Measurements from ENCODE around the gene UTF1. TPM values are rescaled to one million over a fixed set of nuclear protein-coding genes. Genes with fewer than 3 reads are reported as not detected.
A peak's percentile ranks its signal among the peaks of the same experiment; 100 is the strongest.

Gene UTF1
- total RNA-seq, 1 donor from 2014 or later, result not detected

DNA sequence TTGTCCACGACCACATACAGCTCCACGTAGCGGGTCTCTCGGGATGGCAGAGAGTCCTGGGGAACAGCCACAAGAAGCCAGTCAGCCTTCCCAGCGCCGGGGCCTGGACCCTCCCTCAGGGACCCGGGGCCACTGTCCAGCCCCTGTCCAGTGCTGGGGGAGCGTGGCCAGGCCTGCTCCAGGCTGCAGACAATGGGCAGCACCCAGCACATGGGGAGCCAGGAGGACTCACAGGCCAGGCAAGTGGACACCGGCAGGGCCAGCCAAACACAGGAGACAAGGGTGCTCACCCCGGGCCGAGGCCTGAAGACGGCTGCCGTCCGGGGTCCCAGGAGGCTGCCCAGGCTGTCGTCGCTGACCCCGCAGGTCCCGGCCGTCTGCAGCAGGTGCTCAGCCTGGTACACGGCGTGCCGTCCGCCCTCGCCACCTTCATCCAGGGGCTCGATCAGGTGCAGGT, 43.0 kb downstream of the UTF1 start:
- no peak for DNase-seq (ENCODE audit: low spot score in 2 of 2, unreplicated experiment in 2 of 2)
- no peak overlapping the region for H3K4me3 Mint-ChIP-seq
- no peaks in the 10 kb centered on the region for H3K9me3 Mint-ChIP-seq
- TF ChIP-seq, protein P1, sequence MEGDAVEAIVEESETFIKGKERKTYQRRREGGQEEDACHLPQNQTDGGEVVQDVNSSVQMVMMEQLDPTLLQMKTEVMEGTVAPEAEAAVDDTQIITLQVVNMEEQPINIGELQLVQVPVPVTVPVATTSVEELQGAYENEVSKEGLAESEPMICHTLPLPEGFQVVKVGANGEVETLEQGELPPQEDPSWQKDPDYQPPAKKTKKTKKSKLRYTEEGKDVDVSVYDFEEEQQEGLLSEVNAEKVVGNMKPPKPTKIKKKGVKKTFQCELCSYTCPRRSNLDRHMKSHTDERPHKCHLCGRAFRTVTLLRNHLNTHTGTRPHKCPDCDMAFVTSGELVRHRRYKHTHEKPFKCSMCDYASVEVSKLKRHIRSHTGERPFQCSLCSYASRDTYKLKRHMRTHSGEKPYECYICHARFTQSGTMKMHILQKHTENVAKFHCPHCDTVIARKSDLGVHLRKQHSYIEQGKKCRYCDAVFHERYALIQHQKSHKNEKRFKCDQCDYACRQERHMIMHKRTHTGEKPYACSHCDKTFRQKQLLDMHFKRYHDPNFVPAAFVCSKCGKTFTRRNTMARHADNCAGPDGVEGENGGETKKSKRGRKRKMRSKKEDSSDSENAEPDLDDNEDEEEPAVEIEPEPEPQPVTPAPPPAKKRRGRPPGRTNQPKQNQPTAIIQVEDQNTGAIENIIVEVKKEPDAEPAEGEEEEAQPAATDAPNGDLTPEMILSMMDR (IDR thresholded peaks at IDR 0.05; ENCODE audit: unreplicated experiment), result no peak
- H3K27me3 Mint-ChIP-seq (ENCODE audit: low read depth), result peaks cover 11% of the 10 kb centered on the region
- H3K4me1 Mint-ChIP-seq, result peaks cover 13% of the 10 kb centered on the region
- H3K36me3 Mint-ChIP-seq, result no peaks in the 10 kb centered on the region
- H3K27ac Mint-ChIP-seq, result no peak overlapping the region

DNA sequence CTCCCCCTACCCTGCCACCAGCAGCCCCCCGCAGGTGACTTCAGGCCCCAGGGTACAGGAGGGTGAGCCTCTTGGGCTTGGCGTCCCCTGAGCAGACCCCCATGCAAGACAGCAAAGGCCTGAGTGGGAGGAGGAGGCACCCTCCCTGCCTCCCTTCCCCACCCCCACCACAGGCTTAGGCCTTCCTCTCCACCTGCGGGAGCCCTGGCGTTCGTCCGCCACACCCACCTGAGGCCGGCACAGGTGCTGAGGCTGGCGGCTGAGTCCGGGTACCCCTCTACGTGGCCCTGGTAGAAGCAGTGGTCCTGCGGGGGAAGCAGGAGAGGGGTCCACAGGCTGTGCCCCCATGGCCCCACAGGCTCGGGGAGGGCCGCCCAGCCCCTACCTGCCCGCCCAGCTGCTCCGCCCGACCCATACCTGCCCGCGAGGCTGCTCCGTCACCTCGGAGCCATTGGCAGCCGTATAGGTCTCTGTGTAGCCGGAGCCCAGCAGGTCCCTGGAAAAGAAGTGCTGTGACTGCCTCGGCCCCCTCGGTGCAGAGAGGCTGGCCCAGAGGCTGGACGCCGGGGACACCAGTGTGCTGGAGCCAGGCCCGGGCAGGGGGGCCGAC, 43.6 kb downstream of the UTF1 start:
- no peaks in the 10 kb centered on the region for H3K9me3 Mint-ChIP-seq
- H3K4me1 Mint-ChIP-seq, result peaks cover 20% of the 10 kb centered on the region
- H3K36me3 Mint-ChIP-seq, result no peaks in the 10 kb centered on the region
- TF ChIP-seq, protein P1 (IDR thresholded peaks at IDR 0.05; ENCODE audit: unreplicated experiment), result no peak
- no peak overlapping the region for H3K27ac Mint-ChIP-seq
- no peak for DNase-seq (ENCODE audit: low spot score in 2 of 2, unreplicated experiment in 2 of 2)
- peaks cover 11% of the 10 kb centered on the region for H3K27me3 Mint-ChIP-seq (ENCODE audit: low read depth)
- H3K4me3 Mint-ChIP-seq, result no peak overlapping the region

DNA sequence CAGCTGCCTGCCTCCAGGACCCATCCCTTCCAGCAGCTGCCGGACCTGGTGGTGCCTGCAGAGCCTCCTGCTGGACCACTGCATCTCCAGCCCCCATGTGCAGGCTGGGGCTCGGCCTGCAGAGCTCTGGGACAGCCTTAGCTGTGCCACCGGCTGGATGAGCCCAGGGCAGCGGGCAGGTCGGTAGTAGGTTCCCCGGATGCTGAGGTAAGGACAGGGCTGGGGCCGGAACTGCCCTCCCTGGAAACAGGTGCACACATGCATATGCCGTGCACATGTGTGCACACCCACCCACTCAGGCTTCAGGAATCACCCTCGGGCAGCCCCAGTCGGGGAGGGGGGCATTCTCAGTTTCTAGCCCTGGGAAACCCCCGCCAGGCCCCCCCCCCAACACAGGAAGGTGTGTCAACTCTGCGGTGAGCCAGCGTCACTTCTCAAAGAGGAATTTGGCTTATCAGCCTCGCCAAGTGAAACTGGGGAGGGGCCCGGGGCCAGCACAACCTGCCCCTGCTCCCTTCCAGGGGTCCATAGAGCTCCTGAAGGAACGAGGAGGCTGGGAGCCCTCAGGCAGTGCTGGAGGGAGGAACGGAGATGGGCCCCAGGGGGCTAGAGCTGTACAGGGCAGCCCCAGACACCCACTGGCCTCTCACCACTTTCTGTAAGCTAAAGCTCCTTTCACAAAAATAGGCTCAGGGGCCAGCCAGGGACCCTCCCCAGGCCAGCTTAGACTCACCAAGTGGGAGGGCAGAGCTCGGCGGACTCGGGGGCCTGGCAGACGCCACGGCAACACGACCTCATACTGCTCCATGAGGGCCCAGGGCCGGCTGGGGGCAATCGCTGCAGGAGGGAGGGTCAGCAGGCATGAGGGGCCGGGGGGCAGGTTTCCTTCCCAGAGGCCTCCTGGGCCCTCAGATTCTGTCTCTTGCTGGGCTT, 45.0 kb downstream of the UTF1 start:
- no peaks in the 10 kb centered on the region for H3K36me3 Mint-ChIP-seq

DNA sequence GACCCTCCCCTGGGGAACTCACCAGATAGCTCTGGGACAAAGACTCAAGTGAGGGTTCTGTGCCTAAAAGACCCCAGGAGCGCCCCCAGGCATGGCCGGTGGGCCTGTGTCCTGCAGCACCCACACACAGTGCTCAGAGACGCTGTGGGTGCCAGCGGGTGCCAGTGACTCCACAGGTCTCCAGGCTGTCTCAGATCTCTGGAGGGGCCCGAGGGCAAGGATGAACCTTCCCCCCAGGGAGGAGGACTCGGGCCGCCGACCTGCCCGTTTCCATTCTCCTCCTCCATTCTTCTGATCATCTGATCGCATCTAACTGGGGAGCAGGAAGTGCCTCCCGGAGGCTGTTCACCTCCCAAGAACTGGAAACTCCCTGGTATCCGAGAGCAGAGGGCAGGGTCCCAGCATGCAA, 45.7 kb downstream of the UTF1 start:
- Mint-ChIP-seq H3K4me3 (peak overlapping the region; percentile 45), H3K27ac (no peak overlapping the region)

More for the DNA sequence above, 45.0 kb downstream of the UTF1 start:
- Mint-ChIP-seq H3K27ac (no peak overlapping the region), H3K9me3 (no peaks in the 10 kb centered on the region), H3K27me3 (ENCODE audit: low read depth) (peaks cover 11% of the 10 kb centered on the region), H3K4me1 (peaks cover 22% of the 10 kb centered on the region), H3K4me3 (no peak overlapping the region)
- DNase-seq (ENCODE audit: low spot score in 2 of 2, unreplicated experiment in 2 of 2), result no peak
- TF ChIP-seq, protein P1 (IDR thresholded peaks at IDR 0.05; ENCODE audit: unreplicated experiment), result no peak

DNA sequence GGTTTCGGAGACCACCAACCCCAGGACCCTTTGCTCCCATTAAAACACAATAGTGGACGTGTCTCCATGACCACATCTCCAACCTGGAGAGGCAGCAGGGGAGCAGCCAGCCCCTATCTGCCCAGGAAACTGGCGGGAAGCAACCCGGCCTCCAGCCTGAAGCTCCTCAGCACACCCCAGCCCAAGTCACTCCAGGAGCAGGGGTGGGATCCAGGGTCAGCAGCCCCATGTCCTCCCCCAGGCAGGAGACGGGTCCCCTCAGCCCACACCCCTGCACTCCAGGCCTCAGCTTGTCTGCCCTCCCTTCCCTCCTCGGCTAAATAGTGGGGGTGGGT, 46.0 kb downstream of the UTF1 start:
- Mint-ChIP-seq H3K27ac (no peak overlapping the region), H3K27me3 (ENCODE audit: low read depth) (peaks cover 11% of the 10 kb centered on the region), H3K9me3 (no peaks in the 10 kb centered on the region), H3K36me3 (no peaks in the 10 kb centered on the region), H3K4me3 (peak overlapping the region; percentile 45), H3K4me1 (peaks cover 22% of the 10 kb centered on the region)
- TF ChIP-seq, protein P1 (IDR thresholded peaks at IDR 0.05; ENCODE audit: unreplicated experiment), result no peak
- DNase-seq (ENCODE audit: low spot score in 2 of 2, unreplicated experiment in 2 of 2), result no peak

More for the DNA sequence above, 45.7 kb downstream of the UTF1 start:
- Mint-ChIP-seq H3K36me3 (no peaks in the 10 kb centered on the region), H3K4me1 (peaks cover 22% of the 10 kb centered on the region), H3K9me3 (no peaks in the 10 kb centered on the region), H3K27me3 (ENCODE audit: low read depth) (peaks cover 11% of the 10 kb centered on the region)
- TF ChIP-seq, protein P1 (IDR thresholded peaks at IDR 0.05; ENCODE audit: unreplicated experiment), result no peak
- DNase-seq (ENCODE audit: low spot score in 2 of 2, unreplicated experiment in 2 of 2), result no peak

All from mesothelial cell of epicardium (in vitro differentiated cells).